ENCODE data around the gene RETN. TPM values are rescaled to one million over a fixed set of nuclear protein-coding genes. Genes with fewer than 3 reads are reported as not detected.

The RETN gene
- total and polyA plus RNA-seq, 2 experiments from 2014 or later: not detected

GRCh38 chr19:7697721-7698287 is 29.0 kb downstream of the RETN start:
- WGBS, 2 experiments (ENCODE audit: low coverage in 1 of 2, low lambda C conversion rate in 2 of 2, missing lambda C conversion rate in 2 of 2): 66 to 67% methylated on average over 10 of the region's 10 CpGs
- no peaks in the 10 kb centered on the region for H3K4me1 ChIP-seq (ENCODE audit: insufficient read depth)
- no peaks in the 10 kb centered on the region for H3K36me3 ChIP-seq (ENCODE audit: low read depth)
- H3K79me2 ChIP-seq (ENCODE audit: insufficient read depth): no peaks in the 10 kb centered on the region
- H4K20me1 ChIP-seq (ENCODE audit: insufficient read depth): no peaks in the 10 kb centered on the region
- in situ Hi-C loops (cut with MboI): no loop called here
- H3K27ac ChIP-seq: no peak overlapping the region
- H3F3A ChIP-seq (ENCODE audit: insufficient read depth): no peaks in the 10 kb centered on the region
- H3K9me3 ChIP-seq (ENCODE audit: low read depth): no peaks in the 10 kb centered on the region
- no peak overlapping the region for H3K9ac ChIP-seq
- H2AFZ ChIP-seq: no peak overlapping the region
- no peak for DNase-seq
- no peak overlapping the region for H3K4me2 ChIP-seq (ENCODE audit: unreplicated experiment)
- H3K9me2 ChIP-seq (ENCODE audit: insufficient read depth): no peaks in the 10 kb centered on the region
- H3K27me3 ChIP-seq (replicated peaks; ENCODE audit: insufficient read depth): no peaks in the 10 kb centered on the region; the same call in none of the 2 replicates
- no peak overlapping the region for H3K4me3 ChIP-seq
- TF ChIP-seq EZH2 (IDR thresholded peaks at IDR 0.05; ENCODE audit: insufficient read depth, poor library complexity, severe bottlenecking): no peak
- no peak for TF ChIP-seq EZH2phosphoT487 (IDR thresholded peaks at IDR 0.05; ENCODE audit: insufficient read depth, low read depth)

- Histone ChIP-seq H4K20me1 (ENCODE audit: insufficient read depth) (no peaks in the 10 kb centered on the region), H3K4me2 (ENCODE audit: unreplicated experiment) (no peak overlapping the region), H3K36me3 (ENCODE audit: low read depth) (no peaks in the 10 kb centered on the region), H3K9me3 (ENCODE audit: low read depth) (no peaks in the 10 kb centered on the region), H3K27ac (no peak overlapping the region), H3K27me3 (replicated peaks; ENCODE audit: insufficient read depth) (no peaks in the 10 kb centered on the region; the same call in none of the 2 replicates), H3K79me2 (ENCODE audit: insufficient read depth) (no peaks in the 10 kb centered on the region), H3F3A (ENCODE audit: insufficient read depth) (no peaks in the 10 kb centered on the region), H3K4me1 (ENCODE audit: insufficient read depth) (no peaks in the 10 kb centered on the region), H2AFZ (no peak overlapping the region), H3K9ac (no peak overlapping the region), H3K4me3 (no peak overlapping the region), H3K9me2 (ENCODE audit: insufficient read depth) (no peaks in the 10 kb centered on the region)
- WGBS, 2 experiments (ENCODE audit: low coverage in 1 of 2, low lambda C conversion rate in 2 of 2, missing lambda C conversion rate in 2 of 2): 25 to 36% methylated on average over 10 to 11 of the region's 11 CpGs
- DNase-seq: no peak
- TF ChIP-seq EZH2 (IDR thresholded peaks at IDR 0.05; ENCODE audit: insufficient read depth, poor library complexity, severe bottlenecking): no peak
- TF ChIP-seq EZH2phosphoT487 (IDR thresholded peaks at IDR 0.05; ENCODE audit: insufficient read depth, low read depth): no peak
- in situ Hi-C loops (cut with MboI): no loop called here
Observed at GRCh38 chr19:7698583-7698982, 29.7 kb downstream of the RETN start.

- in situ Hi-C loops (cut with MboI): no loop called here
- H3K9me2 ChIP-seq (ENCODE audit: insufficient read depth): no peaks in the 10 kb centered on the region
- WGBS, 2 experiments (ENCODE audit: low coverage in 1 of 2, low lambda C conversion rate in 2 of 2, missing lambda C conversion rate in 2 of 2): 40% methylated on average over 2 of the region's 2 CpGs
- H3K4me3 ChIP-seq: no peak overlapping the region
- H3K27me3 ChIP-seq (replicated peaks; ENCODE audit: insufficient read depth): no peaks in the 10 kb centered on the region; the same call in none of the 2 replicates
- no peaks in the 10 kb centered on the region for H3F3A ChIP-seq (ENCODE audit: insufficient read depth)
- H2AFZ ChIP-seq: no peak overlapping the region
- H3K4me1 ChIP-seq (ENCODE audit: insufficient read depth): no peaks in the 10 kb centered on the region
- H3K9ac ChIP-seq: no peak overlapping the region
- H3K9me3 ChIP-seq (ENCODE audit: low read depth): no peaks in the 10 kb centered on the region
- TF ChIP-seq EZH2 (IDR thresholded peaks at IDR 0.05; ENCODE audit: insufficient read depth, poor library complexity, severe bottlenecking): no peak
- no peak for TF ChIP-seq EZH2phosphoT487 (IDR thresholded peaks at IDR 0.05; ENCODE audit: insufficient read depth, low read depth)
- no peaks in the 10 kb centered on the region for H3K79me2 ChIP-seq (ENCODE audit: insufficient read depth)
- H4K20me1 ChIP-seq (ENCODE audit: insufficient read depth): no peaks in the 10 kb centered on the region
- no peak for DNase-seq
- no peaks in the 10 kb centered on the region for H3K36me3 ChIP-seq (ENCODE audit: low read depth)
- no peak overlapping the region for H3K4me2 ChIP-seq (ENCODE audit: unreplicated experiment)
- no peak overlapping the region for H3K27ac ChIP-seq
Observed at GRCh38 chr19:7699003-7699402, 30.2 kb downstream of the RETN start.

GRCh38 chr19:7699417-7700401 is 30.9 kb downstream of the RETN start:
- in situ Hi-C loops (cut with MboI): no loop called here
- WGBS, 2 experiments (ENCODE audit: low coverage in 1 of 2, low lambda C conversion rate in 2 of 2, missing lambda C conversion rate in 2 of 2): 58 to 61% methylated on average over 15 of the region's 15 CpGs
- H3K36me3 ChIP-seq (ENCODE audit: low read depth): no peaks in the 10 kb centered on the region
- no peak overlapping the region for H3K9ac ChIP-seq
- H3K9me3 ChIP-seq (ENCODE audit: low read depth): no peaks in the 10 kb centered on the region
- no peaks in the 10 kb centered on the region for H3F3A ChIP-seq (ENCODE audit: insufficient read depth)
- peak; percentile 37 for DNase-seq
- no peak overlapping the region for H3K4me2 ChIP-seq (ENCODE audit: unreplicated experiment)
- no peak overlapping the region for H3K4me3 ChIP-seq
- TF ChIP-seq EZH2phosphoT487 (IDR thresholded peaks at IDR 0.05; ENCODE audit: insufficient read depth, low read depth) (no peak), EZH2 (IDR thresholded peaks at IDR 0.05; ENCODE audit: insufficient read depth, poor library complexity, severe bottlenecking) (no peak)
- no peak overlapping the region for H2AFZ ChIP-seq
- no peaks in the 10 kb centered on the region for H3K9me2 ChIP-seq (ENCODE audit: insufficient read depth)
- no peak overlapping the region for H3K27ac ChIP-seq
- H3K4me1 ChIP-seq (ENCODE audit: insufficient read depth): no peaks in the 10 kb centered on the region
- no peaks in the 10 kb centered on the region for H4K20me1 ChIP-seq (ENCODE audit: insufficient read depth)
- H3K27me3 ChIP-seq (replicated peaks; ENCODE audit: insufficient read depth): no peaks in the 10 kb centered on the region; the same call in none of the 2 replicates
- H3K79me2 ChIP-seq (ENCODE audit: insufficient read depth): no peaks in the 10 kb centered on the region
